NCI-H345 treated with DMSO at 0.1 percent for 48 hours (cell line): ENCODE measurements around the gene UACA.
A peak's percentile ranks its signal among the peaks of the same experiment; 100 is the strongest.
"Not testable (repeated sequence)": the region's sequence is repeated elsewhere in the genome, so short reads cannot be mapped to it uniquely, and the experiment has no call there.

Experiments used
- DNase-seq: peaks from one replicate; lab custom pipeline; 2025; ENCODE audit not compliant: unreplicated experiment; lab: John Stamatoyannopoulos, UW

Gene UACA, protein sequence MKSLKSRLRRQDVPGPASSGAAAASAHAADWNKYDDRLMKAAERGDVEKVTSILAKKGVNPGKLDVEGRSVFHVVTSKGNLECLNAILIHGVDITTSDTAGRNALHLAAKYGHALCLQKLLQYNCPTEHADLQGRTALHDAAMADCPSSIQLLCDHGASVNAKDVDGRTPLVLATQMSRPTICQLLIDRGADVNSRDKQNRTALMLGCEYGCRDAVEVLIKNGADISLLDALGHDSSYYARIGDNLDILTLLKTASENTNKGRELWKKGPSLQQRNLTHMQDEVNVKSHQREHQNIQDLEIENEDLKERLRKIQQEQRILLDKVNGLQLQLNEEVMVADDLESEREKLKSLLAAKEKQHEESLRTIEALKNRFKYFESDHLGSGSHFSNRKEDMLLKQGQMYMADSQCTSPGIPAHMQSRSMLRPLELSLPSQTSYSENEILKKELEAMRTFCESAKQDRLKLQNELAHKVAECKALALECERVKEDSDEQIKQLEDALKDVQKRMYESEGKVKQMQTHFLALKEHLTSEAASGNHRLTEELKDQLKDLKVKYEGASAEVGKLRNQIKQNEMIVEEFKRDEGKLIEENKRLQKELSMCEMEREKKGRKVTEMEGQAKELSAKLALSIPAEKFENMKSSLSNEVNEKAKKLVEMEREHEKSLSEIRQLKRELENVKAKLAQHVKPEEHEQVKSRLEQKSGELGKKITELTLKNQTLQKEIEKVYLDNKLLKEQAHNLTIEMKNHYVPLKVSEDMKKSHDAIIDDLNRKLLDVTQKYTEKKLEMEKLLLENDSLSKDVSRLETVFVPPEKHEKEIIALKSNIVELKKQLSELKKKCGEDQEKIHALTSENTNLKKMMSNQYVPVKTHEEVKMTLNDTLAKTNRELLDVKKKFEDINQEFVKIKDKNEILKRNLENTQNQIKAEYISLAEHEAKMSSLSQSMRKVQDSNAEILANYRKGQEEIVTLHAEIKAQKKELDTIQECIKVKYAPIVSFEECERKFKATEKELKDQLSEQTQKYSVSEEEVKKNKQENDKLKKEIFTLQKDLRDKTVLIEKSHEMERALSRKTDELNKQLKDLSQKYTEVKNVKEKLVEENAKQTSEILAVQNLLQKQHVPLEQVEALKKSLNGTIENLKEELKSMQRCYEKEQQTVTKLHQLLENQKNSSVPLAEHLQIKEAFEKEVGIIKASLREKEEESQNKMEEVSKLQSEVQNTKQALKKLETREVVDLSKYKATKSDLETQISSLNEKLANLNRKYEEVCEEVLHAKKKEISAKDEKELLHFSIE (N-terminal part only)

DNA sequence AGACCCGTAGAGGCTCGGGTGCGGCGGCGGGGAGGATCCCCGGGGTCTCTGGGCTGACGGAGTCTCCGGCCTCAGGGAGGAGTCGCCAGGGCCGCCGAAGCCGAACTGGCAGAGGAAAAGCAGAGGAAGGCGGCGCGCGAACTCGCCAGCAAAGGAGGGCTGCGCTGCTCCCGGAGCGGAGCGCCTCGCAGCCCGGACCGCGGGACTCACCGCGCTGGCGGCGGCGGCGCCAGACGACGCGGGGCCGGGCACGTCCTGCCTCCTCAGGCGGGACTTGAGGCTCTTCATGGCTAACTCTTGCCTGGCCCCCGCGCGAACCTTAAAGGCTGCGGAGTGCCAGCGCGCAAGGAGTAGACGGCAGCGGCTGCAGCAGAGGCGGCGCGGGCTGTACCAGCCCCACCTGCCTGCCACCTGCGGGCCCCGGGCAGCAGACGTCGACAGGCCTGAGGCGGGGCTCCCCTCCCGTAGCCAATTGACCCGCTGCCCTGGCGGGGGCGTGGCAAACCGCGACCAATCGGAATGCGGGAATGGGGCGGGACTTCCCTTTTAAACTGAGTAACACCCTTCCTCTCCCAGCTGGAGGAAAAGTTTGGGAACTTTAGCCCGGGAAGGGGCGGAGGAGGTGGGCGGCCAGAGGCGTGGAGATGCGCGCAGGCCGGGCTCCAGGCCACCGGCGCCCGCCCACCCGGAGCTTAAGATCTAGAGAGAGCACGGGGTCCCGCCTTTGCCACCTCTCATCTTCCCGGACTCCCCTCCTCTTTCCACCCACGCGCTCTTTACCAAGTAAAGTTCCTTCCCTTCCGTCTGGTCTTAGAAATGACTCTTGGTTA is at the start of gene UACA:
Gene UACA, minus strand, starts transcription at position 439 of the 830 bp plus-strand sequence. Its CDS starts 151 bp downstream, at position 288.
- DNase-seq = peak; percentile 76

GRCh38 chr15:70812827-70813364 is 49.5 kb upstream of the UACA start:
- no peak for DNase-seq

GRCh38 chr15:70810916-70811578 is 47.7 kb upstream of the UACA start:
- DNase-seq = no peak

DNA sequence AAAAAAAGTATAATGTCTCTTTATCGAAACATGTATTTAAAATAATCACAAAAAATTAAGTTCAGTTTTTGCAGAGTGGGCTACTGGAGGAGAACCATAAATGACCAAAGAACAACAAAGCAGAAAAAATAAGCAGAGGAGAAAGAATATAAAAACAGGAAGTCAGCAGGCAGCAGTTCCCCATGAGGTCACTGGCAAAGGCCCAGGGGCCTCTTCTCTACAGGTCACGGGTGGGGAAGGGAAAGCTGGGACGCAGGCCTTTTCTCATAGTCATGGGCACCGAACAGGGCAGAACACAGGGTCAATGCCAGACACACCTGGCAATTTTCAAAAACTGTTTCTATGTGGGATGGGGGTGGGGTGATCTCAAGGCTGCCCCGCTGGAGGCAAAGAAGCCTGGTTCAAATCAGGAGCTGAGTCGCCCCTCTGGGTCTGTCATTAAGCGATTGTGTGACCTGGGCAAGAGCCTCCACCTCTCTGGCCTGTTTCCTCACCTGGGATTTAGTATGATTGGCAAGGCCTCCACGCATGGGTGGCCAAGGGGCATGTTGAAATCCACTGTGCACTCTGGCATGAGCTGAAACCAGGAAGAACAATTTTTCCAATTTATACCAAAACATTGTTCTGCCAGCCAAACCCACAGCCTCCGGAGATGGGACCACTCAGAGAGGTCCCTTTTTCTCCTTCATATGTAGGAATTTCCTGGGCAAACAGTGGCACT is 43.8 kb upstream of the UACA start:
- DNase-seq = no peak

- DNase-seq = not testable (repeated sequence)
Measured at GRCh38 chr15:70804388-70804787, 41.0 kb upstream of the UACA start.

DNA sequence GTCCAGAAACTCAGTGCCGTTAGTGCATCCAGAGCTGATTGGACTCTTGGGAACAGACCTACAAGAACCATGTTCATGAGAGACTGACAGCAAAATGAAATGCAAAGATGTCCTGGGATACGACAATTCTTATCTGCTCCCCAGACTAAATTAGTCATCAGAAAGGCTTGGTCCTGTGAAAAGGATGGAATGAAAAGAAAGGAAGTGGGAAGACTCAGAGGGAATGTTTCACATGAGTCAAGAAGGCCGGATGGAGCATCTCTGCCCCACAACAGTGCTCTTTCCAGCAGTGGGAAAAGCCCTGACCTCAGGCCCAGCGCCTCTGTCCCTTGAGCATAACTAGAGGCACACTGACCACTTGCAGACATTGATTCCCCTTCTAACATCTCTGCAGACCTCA is 39.3 kb upstream of the UACA start:
- DNase-seq = no peak

DNA sequence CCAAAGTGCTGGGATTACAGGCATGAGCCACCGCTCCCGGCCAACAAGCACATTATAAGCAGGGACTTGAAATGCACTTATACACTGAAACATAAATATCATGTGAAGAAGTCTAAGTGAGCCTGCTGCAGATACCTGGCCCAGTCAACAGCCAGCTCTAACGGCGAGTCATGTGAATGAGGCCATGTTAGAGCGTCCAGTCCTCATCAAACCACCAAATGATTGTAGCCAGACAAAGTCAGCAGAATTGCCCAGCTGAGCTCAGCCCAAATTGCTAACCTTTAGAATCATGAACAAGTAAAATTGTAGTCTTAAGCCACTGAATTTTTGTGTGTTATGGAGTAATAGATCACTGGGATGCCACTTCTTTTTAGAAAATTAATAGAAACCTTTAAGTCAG is 37.8 kb upstream of the UACA start:
- no peak for DNase-seq

- DNase-seq = no peak
Measured at GRCh38 chr15:70799667-70800450, 36.5 kb upstream of the UACA start.

- DNase-seq = no peak
Measured at GRCh38 chr15:70797464-70797863, 34.1 kb upstream of the UACA start.

- DNase-seq = no peak
Measured at GRCh38 chr15:70796516-70797310, 33.4 kb upstream of the UACA start.

GRCh38 chr15:70795311-70795665 is 31.9 kb upstream of the UACA start:
- DNase-seq = no peak

DNA sequence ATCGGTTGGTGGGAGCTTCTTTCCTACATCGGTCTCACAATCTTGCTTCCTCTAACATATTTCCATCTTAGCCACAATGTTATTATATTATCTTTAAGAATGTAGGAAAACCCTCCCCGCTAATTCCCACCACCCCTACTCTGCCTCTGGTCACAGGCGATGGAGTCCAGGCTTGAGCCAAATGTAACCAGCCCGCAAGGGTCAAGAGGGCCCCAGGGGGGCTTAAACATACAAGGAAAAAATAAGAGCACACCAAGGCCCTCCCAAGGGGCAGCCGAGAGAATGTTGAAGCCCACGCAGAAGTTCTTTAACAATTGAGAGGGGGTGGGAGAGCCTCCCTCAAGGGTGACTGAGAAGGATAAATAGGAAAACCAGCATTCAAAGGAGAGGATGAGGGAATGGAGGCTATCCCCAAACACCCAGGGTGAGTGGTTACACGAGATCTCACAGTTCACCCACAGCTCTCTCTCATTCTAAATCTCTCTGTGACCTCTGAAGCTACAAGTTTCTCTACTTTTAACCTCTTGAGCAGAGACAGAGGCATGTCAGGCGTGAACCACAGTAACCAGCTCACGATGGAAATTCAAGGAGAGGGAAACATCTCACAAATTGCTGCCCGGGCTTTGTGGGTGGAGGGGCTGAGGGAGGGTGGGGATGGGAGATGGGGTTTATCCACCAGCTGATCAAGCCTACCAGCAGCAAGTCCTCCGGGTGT is 31.4 kb upstream of the UACA start:
- no peak for DNase-seq

GRCh38 chr15:70793694-70794093 is 30.3 kb upstream of the UACA start:
- no peak for DNase-seq

DNA sequence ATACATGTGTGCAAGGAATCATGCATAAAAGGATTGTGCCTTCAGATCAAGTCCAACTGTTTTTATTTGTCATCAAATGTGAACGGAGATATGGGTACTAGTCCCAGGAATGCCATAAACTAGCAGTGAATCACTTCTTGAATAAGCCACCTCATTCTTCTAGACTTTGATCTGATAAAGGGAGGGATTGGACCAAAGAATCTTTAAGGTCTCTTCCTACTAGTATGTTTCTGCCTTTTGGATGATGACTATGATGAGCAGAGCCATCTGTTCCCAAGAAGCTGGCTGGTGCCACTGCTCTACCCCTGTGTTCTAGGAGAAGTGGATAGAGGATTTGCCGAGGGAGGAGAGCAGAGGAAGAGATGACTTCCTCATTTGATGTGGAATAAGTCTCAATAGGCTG is 28.8 kb upstream of the UACA start:
- no peak for DNase-seq

- no peak for DNase-seq
Measured at GRCh38 chr15:70791259-70791658, 27.9 kb upstream of the UACA start.

DNA sequence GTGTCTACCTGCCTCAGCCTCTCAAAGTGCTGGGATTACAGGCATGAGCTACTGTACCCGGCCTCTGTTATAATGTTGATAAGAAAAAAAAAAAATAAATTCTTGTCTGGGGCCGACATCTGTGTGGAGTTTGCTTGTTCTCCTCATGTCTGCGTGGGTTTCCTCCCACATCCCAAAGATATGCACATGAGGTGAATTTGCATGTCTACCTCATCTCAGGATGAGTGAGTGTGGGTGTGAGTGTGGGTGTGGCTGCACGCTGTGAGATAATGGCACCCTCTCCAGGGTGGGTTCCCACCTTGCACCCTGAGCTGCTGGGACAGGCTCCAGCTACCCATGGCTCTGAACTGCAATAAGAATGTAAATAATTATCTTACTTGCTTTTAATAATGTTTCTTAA is 25.9 kb upstream of the UACA start:
- no peak for DNase-seq
